ENCODE data around the gene ASTN2.
A peak's percentile ranks its signal among the peaks of the same experiment; 100 is the strongest.

The ASTN2 gene

GRCh38 chr9:116389541-116390302 lies 1025.1 kb downstream of the ASTN2 start:
- no peak for DNase-seq (ENCODE audit: extremely low spot score)
- TF ChIP-seq CTCF (IDR thresholded peaks at IDR 0.05; ENCODE audit: control extremely low read depth, extremely low read depth, low read depth, missing control alignments), result no peak
- ChIA-PET POLR2A (no interaction called here), CTCF (no interaction called here)

DNA sequence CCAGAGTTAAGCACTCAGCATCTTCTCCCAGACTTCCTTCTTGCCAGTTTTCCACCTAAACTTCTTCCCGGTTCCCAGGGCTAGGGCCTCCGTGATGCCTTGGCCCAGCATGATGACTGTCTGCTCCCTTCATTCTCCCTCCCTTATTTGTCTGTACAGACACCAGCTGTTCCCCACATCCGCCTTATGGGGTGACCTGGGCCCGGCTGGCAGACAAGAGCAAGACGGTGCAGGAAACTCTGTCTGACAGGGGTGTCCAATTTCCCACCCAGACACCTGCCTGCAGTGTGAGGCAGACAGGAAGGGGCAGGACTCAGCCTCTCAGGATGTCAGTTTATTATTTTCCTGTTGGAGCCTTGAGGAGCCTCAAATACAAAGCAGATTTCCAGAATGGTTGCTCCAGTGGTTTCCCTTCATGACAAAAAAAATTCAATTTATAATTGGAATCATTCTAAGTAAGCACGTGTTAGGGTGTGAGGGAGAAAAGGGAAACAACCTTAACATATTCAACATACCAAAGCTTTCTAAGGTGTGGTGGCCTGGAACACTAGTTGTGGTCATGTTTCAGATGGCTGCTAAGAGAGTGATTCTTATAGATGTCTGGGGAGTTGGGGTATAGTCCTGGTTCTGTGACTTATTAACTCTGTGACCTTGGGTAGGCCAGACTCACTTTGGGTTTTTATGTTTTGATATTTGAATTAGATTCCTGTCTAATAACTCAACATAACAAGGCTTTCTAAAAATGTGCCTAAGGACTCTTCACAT lies 1026.7 kb downstream of the ASTN2 start:
- no peak for DNase-seq (ENCODE audit: extremely low spot score)
- POLR2A ChIA-PET, result no interaction called here
- CTCF ChIA-PET, result interaction anchor here (1.1 kb wide), 1 partner anchor 45 kb away, joined by 3 read pairs; no protein-coding TSS in a partner anchor
- TF ChIP-seq CTCF (IDR thresholded peaks at IDR 0.05; ENCODE audit: control extremely low read depth, extremely low read depth, low read depth, missing control alignments), result no peak

- no peak for TF ChIP-seq CTCF (IDR thresholded peaks at IDR 0.05; ENCODE audit: control extremely low read depth, extremely low read depth, low read depth, missing control alignments)
- POLR2A ChIA-PET, result no interaction called here
- CTCF ChIA-PET, result no interaction called here
- DNase-seq (ENCODE audit: extremely low spot score), result no peak
Observed at GRCh38 chr9:116383936-116384335, 1030.9 kb downstream of the ASTN2 start.

- peak; percentile 36 for DNase-seq (ENCODE audit: extremely low spot score)
- TF ChIP-seq CTCF (IDR thresholded peaks at IDR 0.05; ENCODE audit: control extremely low read depth, extremely low read depth, low read depth, missing control alignments), result no peak
- CTCF ChIA-PET, result no interaction called here
- POLR2A ChIA-PET, result no interaction called here
Observed at GRCh38 chr9:116383133-116383532, 1031.7 kb downstream of the ASTN2 start.

- no peak for TF ChIP-seq CTCF (IDR thresholded peaks at IDR 0.05; ENCODE audit: control extremely low read depth, extremely low read depth, low read depth, missing control alignments)
- DNase-seq (ENCODE audit: extremely low spot score), result no peak
- CTCF ChIA-PET, result no interaction called here
- POLR2A ChIA-PET, result no interaction called here
Observed at GRCh38 chr9:116382053-116382452, 1032.8 kb downstream of the ASTN2 start.

DNA sequence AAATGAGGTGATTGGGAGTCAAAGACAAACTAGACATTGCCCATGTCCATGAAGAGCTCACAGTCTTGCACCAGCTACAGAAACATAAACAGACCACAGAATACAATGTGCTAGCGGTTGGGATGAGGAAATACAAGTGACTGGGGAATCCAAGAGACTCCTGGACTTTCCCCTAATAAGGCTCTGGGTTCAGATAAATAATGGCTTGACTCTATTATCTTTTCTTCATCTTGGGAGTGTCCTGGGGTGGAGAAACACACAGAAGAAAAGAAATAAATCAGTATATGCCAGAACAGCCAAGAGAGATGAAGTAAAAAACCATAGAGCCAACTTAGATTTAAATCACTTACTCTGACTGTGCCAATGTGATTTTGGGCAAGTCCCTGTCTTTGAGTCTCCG lies 1033.5 kb downstream of the ASTN2 start:
- ChIA-PET POLR2A (no interaction called here), CTCF (no interaction called here)
- no peak for DNase-seq (ENCODE audit: extremely low spot score)
- no peak for TF ChIP-seq CTCF (IDR thresholded peaks at IDR 0.05; ENCODE audit: control extremely low read depth, extremely low read depth, low read depth, missing control alignments)

All from GM10248 (cell line).